Skeletal muscle cell (primary cell): Measurements from ENCODE around the gene FGF7.
A peak's percentile ranks its signal among the peaks of the same experiment; 100 is the strongest.
"Not testable (repeated sequence)": the region's sequence is repeated elsewhere in the genome, so short reads cannot be mapped to it uniquely, and the experiment has no call there.

Experiments used
- DNase-seq: peaks from one replicate; pipeline ENCODE4 v3.0.0-alpha.2; 2010; ENCODE audit warnings: low read depth
- H3K4me3 ChIP-seq: 2 replicates; pipeline ENCODE4 v1.5.1; 2011; ENCODE audit warnings: low read depth, mild to moderate bottlenecking, control low read depth, low read length, moderate library complexity

Gene FGF7

GRCh38 chr15:49478982-49479381, 55.9 kb downstream of the FGF7 start:
- H3K4me3 ChIP-seq, DNase-seq: not testable (repeated sequence)

GRCh38 chr15:49485401-49485800, 62.4 kb downstream of the FGF7 start:
- not testable (repeated sequence) for DNase-seq, H3K4me3 ChIP-seq

- peak; percentile 42 for DNase-seq
- H3K4me3 ChIP-seq = no peak overlapping the region
Measured at GRCh38 chr15:49490966-49491365, 67.9 kb downstream of the FGF7 start.

DNA sequence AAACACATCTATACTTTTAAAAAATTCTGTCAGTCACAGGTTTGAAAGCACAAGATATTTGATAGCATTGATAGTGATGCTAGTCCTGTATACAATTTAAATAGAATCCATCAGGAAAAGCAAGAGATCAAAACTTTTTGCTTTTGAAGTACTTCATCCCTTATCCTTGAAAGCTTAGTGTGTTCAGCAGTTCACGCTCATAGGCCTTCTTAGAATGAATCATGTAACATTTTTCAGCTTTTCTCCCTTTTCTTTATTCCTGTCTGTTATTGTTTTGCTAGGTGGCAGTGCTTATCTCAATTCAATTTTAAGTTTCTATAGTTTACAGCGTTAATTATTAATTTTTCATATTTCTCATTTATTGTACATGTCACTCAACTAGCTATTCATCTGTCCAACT, 69.1 kb downstream of the FGF7 start:
- DNase-seq = no peak
- no peak overlapping the region for H3K4me3 ChIP-seq

- peak; percentile 86 for DNase-seq
Measured at GRCh38 chr15:49492830-49493229, 69.8 kb downstream of the FGF7 start.

DNA sequence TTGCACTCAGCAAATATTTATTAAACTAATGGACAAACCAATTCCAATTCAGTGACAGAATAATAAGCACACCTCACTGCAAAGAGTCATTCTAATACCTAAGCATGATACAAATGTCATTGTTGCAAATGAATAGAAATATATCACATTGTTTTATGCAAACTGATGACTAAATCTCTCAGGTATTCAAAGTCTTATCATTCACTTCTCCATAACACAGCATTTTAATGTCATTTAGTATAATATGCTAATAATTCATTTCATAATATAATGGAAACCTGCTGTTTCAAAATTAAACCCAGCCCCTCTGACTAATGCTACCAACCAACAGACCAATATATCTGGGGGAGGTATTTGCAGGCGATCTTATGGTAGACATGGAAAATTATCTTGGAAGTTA, 71.8 kb downstream of the FGF7 start:
- no peak overlapping the region for H3K4me3 ChIP-seq
- DNase-seq = no peak

More at GRCh38 chr15:49492830-49493229, 69.8 kb downstream of the FGF7 start:
- H3K4me3 ChIP-seq = no peak overlapping the region

DNA sequence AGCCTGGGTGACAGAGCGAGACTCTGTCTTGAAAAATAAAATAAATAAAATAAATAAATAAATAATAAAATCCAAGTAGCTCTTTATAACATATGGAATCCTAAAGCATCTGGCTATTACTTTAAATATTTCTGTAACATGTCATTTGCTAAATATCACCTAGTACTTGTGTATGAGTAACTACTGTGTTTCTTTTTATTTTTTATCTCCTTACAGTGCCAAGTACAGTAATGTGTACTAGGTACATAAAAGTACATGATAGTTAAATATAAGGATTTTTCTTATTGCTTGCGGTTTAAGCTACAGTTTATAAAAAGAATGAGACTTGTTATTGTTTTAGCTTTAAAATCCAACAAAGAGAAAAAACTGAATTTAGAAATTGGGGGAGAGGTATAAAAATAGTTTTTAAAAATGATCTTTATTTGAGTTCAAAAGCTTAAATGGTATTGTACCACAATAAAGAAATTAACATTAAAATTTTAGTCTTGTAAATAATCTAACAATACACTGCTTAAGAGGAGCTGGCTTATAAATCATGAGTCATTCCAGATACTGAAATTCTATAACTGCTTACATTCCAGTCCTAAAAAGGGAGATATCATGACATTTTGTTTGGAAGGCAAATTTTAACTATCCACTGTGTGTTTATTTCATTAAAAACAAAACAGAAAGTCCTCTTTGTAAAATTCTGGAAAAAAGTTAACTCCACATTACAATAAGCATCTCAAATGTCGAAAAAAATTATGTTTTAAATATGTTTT, 73.1 kb downstream of the FGF7 start:
- no peak for DNase-seq
- no peak overlapping the region for H3K4me3 ChIP-seq

DNA sequence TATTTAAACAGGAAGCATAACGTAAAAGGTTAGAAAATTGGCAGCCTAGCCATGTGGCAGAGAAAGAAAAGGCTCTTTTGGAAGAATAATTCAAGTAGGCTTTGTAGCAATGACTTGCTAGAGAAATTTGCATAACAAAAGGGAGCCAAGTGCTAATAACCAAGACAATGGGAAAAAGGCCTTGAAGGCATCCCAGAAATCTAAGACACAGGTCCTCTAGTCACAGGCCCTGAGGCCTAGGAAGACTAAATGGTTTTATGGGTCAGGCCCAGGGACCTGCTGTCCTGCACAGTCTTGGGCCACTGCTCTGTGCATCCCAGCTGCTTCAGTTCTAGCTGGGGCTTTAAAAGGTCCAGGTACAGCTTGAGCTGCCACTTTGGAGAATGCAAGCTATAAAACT, 78.5 kb downstream of the FGF7 start:
- DNase-seq = no peak

GRCh38 chr15:49506341-49506740, 83.3 kb downstream of the FGF7 start:
- H3K4me3 ChIP-seq = no peak overlapping the region
- DNase-seq = no peak

More for the DNA sequence above, 78.5 kb downstream of the FGF7 start:
- H3K4me3 ChIP-seq = no peak overlapping the region

DNA sequence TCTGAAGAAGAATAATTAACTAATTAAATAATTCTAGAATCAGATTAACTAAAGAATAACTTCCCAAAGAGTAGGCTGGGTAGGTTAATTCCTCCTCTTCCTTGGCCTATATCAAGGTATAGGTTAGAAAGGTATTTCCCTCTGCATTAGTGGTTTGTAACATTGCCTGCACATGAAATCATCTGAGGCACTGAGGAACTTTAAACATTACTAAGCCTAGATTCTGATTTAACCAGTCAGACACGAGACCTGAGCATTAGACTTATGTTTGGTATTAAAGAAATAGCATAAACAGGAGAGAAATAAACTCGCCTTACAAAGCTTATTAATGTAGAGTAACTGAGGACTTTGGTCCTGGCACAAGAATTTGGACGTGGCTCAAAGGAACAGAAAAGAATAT, 84.2 kb downstream of the FGF7 start:
- H3K4me3 ChIP-seq = no peak overlapping the region
- DNase-seq = no peak

DNA sequence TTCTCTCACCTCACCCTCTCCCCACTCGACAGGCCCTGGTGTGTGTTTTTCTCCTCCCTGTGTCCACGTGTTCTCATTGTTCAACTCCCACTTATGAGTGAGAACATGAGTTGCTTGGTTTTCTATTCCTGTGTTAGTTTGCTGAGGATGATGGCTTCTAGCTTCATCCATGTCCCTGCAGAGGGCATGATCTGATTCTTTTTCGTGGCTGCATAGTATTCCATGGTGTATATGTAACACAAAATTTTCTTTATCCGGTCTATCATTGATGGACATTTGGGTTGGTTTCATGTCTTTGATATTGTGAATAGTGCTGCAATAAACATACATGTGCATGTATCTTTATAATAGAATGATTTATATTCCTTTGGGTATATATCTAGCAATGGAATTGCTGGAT, 89.7 kb downstream of the FGF7 start:
- DNase-seq, H3K4me3 ChIP-seq: not testable (repeated sequence)

DNA sequence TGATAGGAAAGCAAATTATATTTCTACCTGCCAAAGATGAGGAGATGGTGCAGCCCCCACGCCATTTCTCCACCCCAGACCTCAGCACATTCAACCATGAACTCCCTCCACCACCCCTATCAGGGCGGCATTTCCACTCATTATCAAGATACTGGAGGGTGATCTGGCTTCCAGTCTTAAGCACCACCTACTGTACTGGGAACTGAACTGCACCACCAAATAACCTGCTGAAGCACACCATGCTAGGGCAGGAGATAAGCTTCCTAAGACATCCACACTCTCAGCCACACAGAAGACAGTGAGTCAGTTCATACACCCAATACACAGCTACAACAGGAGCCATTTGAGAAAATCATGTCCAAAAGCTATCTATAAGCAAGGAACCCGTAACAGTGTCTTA, 98.8 kb downstream of the FGF7 start:
- DNase-seq = no peak
- H3K4me3 ChIP-seq = no peak overlapping the region

GRCh38 chr15:49528289-49528688, 105.2 kb downstream of the FGF7 start:
- H3K4me3 ChIP-seq = no peak overlapping the region
- DNase-seq = no peak

DNA sequence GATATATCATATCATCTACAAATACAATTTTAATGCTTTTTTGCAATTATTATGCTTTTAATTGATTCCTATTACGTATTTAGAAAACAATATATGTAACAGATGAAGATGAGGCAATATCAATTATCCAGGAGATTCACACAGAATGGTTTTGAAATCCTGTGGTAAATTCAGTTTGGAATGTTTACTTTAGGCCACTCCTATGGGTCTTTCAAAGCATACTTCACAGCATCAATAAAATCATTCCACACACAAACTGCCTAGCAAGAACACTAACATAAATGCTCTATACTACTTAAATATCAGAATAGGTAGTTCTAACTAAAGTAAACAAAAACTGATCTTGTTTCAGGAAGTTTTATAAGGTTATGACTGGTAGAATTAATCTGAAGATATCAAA, 107.0 kb downstream of the FGF7 start:
- DNase-seq = peak; percentile 22

More for the DNA sequence above, 107.0 kb downstream of the FGF7 start:
- no peak overlapping the region for H3K4me3 ChIP-seq
